ENCODE results near the gene FXYD7. TPM values are rescaled to one million over a fixed set of nuclear protein-coding genes. Genes with fewer than 3 reads are reported as not detected.
"Not testable (repeated sequence)": the region's sequence is repeated elsewhere in the genome, so short reads cannot be mapped to it uniquely, and the experiment has no call there.

Gene FXYD7
- total RNA-seq, 1 donor from 2014 or later, result not detected

DNA sequence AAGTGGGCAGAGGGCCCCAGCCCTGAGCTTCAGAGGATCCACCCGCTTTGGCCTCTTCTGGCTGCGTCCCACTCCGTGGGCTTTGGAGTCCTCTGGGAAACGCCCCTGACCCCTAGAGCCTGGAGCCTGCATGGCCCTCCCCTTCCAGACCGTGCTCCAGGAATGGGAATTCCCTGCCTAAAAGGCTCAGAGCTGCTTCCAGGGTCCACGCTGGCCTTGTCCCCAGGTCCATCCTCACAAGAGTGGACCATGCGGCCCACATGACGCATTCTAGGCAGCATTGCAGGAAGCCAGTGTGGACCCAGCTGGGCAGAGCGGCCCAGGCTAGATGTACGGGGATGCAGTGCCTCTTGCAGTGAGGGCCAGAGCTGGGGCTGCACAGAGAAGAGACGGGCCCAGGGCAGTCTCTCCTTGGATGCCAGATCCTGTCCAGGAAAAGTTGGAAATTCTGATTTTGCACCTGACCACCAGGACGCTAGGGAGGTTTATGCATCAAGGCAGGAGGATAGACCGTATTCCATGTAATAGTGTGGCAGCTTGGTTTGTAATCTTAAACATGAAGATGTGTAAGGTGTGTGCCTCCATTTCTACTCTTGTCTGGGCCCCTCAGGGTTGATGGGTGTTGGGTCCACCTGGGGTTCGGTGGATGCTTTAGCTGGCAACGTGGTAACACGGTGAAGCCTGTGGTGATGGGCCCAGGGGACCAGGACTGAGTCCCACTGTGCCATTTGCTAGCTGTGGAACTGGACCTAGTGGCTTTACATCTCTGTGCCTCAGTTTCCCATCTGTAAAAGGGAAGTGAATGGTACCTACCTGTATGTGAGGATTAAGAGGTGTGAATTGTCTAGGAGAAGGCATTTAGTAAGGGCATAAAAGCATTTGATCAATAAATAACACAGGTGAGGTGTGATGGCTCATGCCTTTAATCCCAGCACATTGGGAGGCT, 42.2 kb upstream of the FXYD7 start:
- H3K27me3 Mint-ChIP-seq (ENCODE audit: unreplicated experiment), result peaks cover 1% of the 10 kb centered on the region
- TF ChIP-seq, protein P1, sequence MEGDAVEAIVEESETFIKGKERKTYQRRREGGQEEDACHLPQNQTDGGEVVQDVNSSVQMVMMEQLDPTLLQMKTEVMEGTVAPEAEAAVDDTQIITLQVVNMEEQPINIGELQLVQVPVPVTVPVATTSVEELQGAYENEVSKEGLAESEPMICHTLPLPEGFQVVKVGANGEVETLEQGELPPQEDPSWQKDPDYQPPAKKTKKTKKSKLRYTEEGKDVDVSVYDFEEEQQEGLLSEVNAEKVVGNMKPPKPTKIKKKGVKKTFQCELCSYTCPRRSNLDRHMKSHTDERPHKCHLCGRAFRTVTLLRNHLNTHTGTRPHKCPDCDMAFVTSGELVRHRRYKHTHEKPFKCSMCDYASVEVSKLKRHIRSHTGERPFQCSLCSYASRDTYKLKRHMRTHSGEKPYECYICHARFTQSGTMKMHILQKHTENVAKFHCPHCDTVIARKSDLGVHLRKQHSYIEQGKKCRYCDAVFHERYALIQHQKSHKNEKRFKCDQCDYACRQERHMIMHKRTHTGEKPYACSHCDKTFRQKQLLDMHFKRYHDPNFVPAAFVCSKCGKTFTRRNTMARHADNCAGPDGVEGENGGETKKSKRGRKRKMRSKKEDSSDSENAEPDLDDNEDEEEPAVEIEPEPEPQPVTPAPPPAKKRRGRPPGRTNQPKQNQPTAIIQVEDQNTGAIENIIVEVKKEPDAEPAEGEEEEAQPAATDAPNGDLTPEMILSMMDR (IDR thresholded peaks at IDR 0.05), result no peak
- no peaks in the 10 kb centered on the region for H3K4me1 Mint-ChIP-seq (ENCODE audit: unreplicated experiment)
- H3K4me3 Mint-ChIP-seq (ENCODE audit: unreplicated experiment), result no peak overlapping the region
- H3K36me3 Mint-ChIP-seq (ENCODE audit: unreplicated experiment), result no peaks in the 10 kb centered on the region
- no peak for DNase-seq (ENCODE audit: extremely low spot score, unreplicated experiment)
- H3K9me3 Mint-ChIP-seq (ENCODE audit: unreplicated experiment), result no peaks in the 10 kb centered on the region
- H3K27ac Mint-ChIP-seq (ENCODE audit: unreplicated experiment), result no peak overlapping the region

DNA sequence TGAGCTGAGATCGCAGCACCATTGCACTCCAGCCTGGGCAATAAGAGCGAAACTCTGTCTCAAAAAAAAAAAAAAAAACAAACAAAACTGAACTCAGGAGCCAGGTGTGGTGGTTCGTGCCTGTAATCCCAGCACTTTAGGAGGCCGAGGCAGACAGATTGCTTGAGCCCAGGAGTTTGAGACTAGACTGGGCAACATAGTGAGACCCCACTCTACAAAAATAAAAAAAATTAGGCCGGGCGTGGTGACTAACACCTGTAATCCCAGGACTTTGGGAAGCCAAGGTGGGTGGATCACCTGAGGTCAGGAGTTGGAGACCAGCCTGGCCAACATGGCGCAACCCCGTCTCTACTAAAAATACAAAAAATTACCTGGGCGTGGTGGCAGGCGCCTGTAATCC, 41.1 kb upstream of the FXYD7 start:
- not testable (repeated sequence) for H3K4me3 Mint-ChIP-seq (ENCODE audit: unreplicated experiment); H3K9me3 Mint-ChIP-seq (ENCODE audit: unreplicated experiment); H3K27ac Mint-ChIP-seq (ENCODE audit: unreplicated experiment); H3K4me1 Mint-ChIP-seq (ENCODE audit: unreplicated experiment); H3K36me3 Mint-ChIP-seq (ENCODE audit: unreplicated experiment); DNase-seq (ENCODE audit: extremely low spot score, unreplicated experiment); H3K27me3 Mint-ChIP-seq (ENCODE audit: unreplicated experiment)

DNA sequence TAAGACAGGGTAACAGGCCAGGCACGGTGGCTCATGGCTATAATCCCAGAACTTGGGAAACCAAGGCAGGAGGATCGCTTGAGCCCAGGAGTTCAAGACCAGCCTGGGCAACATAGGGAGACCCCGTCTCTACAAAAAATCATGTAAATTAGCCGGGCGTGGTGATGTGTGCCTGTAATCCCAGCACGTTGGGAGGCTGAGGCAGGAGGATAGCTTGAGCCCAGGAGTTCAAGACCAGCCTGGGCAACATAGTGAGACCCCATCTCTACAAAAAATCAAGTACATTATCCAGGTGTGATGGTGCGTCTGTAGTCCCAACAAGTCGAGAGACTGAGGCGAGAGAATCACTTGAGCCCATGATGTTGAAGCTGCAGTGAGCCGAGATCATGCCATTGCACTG, 39.4 kb upstream of the FXYD7 start:
- not testable (repeated sequence) for H3K4me1 Mint-ChIP-seq (ENCODE audit: unreplicated experiment); H3K27ac Mint-ChIP-seq (ENCODE audit: unreplicated experiment); H3K36me3 Mint-ChIP-seq (ENCODE audit: unreplicated experiment); H3K4me3 Mint-ChIP-seq (ENCODE audit: unreplicated experiment); H3K27me3 Mint-ChIP-seq (ENCODE audit: unreplicated experiment); DNase-seq (ENCODE audit: extremely low spot score, unreplicated experiment); H3K9me3 Mint-ChIP-seq (ENCODE audit: unreplicated experiment)

GRCh38 chr19:35104361-35104760, 38.7 kb upstream of the FXYD7 start:
- H3K36me3 Mint-ChIP-seq (ENCODE audit: unreplicated experiment), result no peaks in the 10 kb centered on the region
- H3K4me3 Mint-ChIP-seq (ENCODE audit: unreplicated experiment), result no peak overlapping the region
- H3K27me3 Mint-ChIP-seq (ENCODE audit: unreplicated experiment), result peaks cover 4% of the 10 kb centered on the region
- DNase-seq (ENCODE audit: extremely low spot score, unreplicated experiment), result no peak
- H3K9me3 Mint-ChIP-seq (ENCODE audit: unreplicated experiment), result no peaks in the 10 kb centered on the region
- H3K27ac Mint-ChIP-seq (ENCODE audit: unreplicated experiment), result no peak overlapping the region
- TF ChIP-seq, protein P1 (IDR thresholded peaks at IDR 0.05), result no peak
- no peaks in the 10 kb centered on the region for H3K4me1 Mint-ChIP-seq (ENCODE audit: unreplicated experiment)

GRCh38 chr19:35105047-35105410, 38.0 kb upstream of the FXYD7 start:
- DNase-seq (ENCODE audit: extremely low spot score, unreplicated experiment), result no peak
- Mint-ChIP-seq H3K9me3 (ENCODE audit: unreplicated experiment) (no peaks in the 10 kb centered on the region), H3K27ac (ENCODE audit: unreplicated experiment) (no peak overlapping the region), H3K27me3 (ENCODE audit: unreplicated experiment) (peaks cover 10% of the 10 kb centered on the region), H3K4me1 (ENCODE audit: unreplicated experiment) (no peaks in the 10 kb centered on the region), H3K36me3 (ENCODE audit: unreplicated experiment) (no peaks in the 10 kb centered on the region), H3K4me3 (ENCODE audit: unreplicated experiment) (no peak overlapping the region)
- TF ChIP-seq, protein P1 (IDR thresholded peaks at IDR 0.05), result no peak

- TF ChIP-seq, protein P1 (IDR thresholded peaks at IDR 0.05), result no peak
- Mint-ChIP-seq H3K27me3 (ENCODE audit: unreplicated experiment) (peaks cover 11% of the 10 kb centered on the region), H3K27ac (ENCODE audit: unreplicated experiment) (no peak overlapping the region), H3K9me3 (ENCODE audit: unreplicated experiment) (no peaks in the 10 kb centered on the region), H3K4me1 (ENCODE audit: unreplicated experiment) (no peaks in the 10 kb centered on the region), H3K4me3 (ENCODE audit: unreplicated experiment) (no peak overlapping the region), H3K36me3 (ENCODE audit: unreplicated experiment) (no peaks in the 10 kb centered on the region)
- no peak for DNase-seq (ENCODE audit: extremely low spot score, unreplicated experiment)
Observed at GRCh38 chr19:35105411-35106290, 37.4 kb upstream of the FXYD7 start.

Measured in osteocyte (in vitro differentiated cells).